DOHH2 (cell line): ENCODE data around the gene SLC9A6.

ENCODE experiments used
- EZH2phosphoT487 ChIP-seq: fragments of 200-600 bp; sonication (generic); IDR thresholded peaks from 2 replicates; pipeline ENCODE4 v1.6.1; 2017; ENCODE audit warnings: borderline replicate concordance, mild to moderate bottlenecking, antibody characterized with exemption, low read length, moderate library complexity, mixed read lengths
- TF ChIP-seq, protein P1 (sequence below): fragments of 200-600 bp; sonication (generic); IDR thresholded peaks from one replicate; pipeline ENCODE4 v1.5.1; 2014; ENCODE audit warnings: antibody characterized with exemption, mild to moderate bottlenecking, low read depth, low read length; ENCODE audit not compliant: poor library complexity, severe bottlenecking

DNA sequence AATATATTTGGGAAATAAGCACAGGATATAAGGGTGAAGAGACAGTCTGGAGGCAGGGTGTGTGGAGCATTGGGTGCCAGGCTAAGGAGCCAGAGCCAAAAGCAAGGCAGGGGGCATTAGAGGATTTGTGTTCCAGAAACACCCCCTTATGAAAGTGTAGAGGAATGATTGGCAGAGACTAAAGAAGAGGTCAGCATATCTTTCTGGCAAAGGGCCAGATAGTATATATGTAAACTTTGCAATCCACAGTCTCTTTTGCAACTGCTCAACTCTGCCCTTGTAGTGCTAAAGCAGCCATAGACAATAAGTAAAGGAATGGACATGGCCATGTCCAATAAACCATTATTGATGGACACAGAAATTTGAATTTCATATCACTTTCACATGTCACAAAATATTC is 3.6 kb upstream of the SLC9A6 start:
- TF ChIP-seq, protein P1, sequence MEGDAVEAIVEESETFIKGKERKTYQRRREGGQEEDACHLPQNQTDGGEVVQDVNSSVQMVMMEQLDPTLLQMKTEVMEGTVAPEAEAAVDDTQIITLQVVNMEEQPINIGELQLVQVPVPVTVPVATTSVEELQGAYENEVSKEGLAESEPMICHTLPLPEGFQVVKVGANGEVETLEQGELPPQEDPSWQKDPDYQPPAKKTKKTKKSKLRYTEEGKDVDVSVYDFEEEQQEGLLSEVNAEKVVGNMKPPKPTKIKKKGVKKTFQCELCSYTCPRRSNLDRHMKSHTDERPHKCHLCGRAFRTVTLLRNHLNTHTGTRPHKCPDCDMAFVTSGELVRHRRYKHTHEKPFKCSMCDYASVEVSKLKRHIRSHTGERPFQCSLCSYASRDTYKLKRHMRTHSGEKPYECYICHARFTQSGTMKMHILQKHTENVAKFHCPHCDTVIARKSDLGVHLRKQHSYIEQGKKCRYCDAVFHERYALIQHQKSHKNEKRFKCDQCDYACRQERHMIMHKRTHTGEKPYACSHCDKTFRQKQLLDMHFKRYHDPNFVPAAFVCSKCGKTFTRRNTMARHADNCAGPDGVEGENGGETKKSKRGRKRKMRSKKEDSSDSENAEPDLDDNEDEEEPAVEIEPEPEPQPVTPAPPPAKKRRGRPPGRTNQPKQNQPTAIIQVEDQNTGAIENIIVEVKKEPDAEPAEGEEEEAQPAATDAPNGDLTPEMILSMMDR = no peak
- TF ChIP-seq EZH2phosphoT487 = no peak
